ENCODE measurements around the gene ANO3.

The ANO3 gene

DNA sequence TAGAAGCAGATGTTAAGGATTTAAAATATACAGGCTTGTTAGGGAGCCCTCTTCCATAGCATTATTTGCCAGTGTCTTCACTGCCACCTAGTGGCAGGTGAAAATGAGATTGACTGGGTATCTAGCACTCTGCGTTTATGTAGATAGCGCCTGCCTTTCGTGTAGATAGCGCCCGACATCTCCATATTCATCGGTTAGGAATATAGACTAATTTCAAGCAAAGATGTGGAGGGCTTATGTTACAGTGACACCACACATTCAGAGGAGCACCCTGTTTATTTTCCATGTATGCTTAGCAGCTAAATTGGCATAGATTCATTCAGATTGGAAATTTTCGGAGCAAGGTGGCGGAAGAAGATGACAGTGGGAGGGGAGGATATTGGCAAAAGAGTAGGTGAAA is 318.0 kb downstream of the ANO3 start:
- DNase-seq = peak; percentile 2

DNA sequence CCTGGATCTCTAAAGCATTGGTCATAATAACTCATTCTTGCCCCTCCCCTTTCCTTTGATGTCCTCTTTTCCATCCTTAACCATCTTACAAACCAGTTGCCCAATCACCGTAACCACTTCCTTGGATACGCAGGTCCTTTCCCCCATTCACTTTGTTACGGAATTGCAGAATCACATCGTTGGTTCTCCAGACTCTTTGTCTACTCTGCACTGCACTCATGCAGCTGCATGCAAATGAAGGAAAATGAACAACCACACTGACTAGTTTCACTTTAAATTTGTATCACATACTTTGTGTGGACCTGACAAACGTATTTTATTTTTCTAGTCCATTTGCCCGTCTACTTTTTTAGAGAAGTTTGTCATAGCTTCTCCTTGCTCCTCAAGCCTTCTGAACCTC is 320.0 kb downstream of the ANO3 start:
- DNase-seq = no peak

DNA sequence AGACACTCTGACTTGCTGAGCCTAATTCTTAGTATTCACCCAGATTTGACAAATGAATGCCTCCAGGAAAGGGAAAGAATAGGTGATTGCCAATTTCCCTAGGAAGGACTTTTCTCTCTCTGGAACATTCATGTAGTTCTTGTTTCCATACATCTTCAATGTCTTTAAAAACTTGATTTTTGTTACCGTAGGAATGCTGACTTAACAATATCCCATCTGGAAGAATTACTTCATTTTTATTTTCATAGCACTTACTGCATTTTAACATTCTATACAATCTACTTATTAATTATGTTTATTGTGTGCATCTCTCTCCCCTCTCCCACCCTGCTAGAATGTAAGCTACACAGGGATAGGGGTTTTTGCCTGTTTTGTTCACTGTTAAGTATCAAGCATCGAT is 323.4 kb downstream of the ANO3 start:
- DNase-seq = no peak

DNA sequence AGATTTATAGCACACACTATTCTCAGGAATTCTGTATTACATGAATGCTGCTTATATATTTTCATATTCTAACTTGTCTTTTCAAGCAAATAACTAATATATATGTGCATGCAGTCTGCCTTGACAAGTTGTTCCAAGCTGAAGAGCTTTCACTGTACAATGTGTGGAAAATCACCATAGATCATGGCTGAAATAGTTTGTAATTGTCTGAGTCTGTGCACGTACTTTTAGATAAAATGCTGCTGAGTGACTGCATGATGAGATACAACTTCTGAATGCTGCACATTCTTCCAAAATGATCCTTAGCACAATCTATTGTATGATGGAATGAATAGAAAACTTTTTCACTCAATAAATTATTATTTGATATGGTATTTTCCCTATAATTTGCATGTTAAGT is 331.0 kb downstream of the ANO3 start:
- DNase-seq = no peak

DNA sequence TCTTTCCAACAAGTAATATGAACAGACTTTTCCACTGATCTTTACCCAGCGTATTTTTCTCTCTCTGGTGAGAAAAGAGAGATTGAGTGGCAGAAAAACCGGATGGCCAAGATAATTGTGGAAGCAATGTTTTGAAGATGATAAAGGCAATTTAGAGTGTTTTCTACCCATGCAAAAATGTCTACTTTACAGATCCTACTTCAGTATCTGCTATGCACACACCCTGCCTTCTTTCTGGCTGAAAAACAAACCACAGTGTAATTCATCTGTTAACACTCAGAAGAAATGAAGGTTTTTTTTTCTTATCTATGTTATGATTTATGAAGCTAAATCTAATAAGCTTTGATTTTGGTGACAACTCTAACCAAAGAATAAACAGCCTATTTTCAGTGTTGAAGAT is 333.1 kb downstream of the ANO3 start:
- DNase-seq = no peak

DNA sequence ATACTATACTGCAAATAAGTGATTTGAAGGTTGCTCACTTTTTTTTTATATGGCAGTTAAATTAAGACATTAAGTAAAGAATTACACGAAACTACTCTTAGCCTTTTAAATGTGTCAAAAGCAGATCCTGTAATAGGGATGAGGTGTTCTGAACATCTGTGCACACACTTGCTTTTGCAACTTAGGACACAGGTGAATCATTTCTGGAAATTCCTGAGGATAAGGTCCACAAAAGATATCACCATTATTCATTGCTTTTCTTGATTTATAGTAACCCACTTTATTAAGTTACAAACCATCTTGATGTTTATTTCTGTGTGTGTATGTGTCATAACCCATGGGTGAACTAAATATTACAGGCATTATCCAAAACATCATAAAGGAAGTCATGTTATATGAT is 334.0 kb downstream of the ANO3 start:
- DNase-seq = no peak

DNA sequence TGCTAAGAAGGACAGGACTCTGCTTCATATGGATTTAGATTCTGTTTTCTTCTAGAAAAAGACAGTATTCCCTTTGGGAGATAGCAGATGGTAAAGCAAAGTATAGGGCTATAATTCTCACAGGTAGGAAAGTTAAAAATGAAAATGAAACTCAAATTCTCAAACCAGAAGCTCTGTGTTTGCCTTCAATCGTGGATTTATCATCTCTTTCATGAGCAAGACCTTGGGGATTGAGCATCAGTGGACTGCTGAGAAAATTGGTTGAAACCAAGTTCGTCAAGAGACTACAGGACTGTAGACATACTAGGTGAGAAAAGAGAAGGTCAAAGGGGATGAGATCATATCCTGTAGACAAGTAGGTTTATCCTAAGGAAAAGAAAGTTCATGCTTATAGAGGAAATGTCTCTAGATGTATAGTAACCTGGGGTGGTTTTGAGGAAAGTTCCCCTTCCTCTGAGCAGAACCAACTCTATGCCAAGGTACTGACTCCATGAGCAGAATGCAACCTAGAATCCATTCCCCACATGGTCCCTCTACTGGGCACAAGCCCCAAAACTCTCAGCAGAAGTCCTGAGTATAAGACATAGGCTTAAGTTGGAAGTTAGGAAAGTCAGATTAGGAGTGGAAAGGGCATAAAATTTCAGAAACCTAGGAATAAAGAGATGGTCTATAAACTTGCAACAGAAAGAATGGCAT is 343.5 kb downstream of the ANO3 start:
- DNase-seq = no peak

DNA sequence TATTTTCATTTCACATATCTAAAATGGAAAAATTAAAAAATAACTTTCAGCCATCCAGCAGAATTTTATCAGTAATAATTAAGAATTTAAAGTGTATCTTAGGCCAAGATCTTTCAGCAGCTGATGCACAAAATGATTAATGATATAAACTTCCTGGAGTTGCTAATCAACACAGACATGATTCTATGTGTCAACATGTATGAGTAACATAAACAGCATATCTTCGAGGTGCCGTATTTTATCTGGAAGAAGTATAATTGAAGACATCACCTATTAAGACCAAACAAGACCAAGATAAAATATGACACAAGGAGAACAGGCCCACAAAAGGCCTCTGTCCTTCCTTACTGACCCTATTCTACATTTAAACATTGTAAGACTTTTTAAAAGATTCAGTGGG is 344.7 kb downstream of the ANO3 start:
- DNase-seq = no peak

DNA sequence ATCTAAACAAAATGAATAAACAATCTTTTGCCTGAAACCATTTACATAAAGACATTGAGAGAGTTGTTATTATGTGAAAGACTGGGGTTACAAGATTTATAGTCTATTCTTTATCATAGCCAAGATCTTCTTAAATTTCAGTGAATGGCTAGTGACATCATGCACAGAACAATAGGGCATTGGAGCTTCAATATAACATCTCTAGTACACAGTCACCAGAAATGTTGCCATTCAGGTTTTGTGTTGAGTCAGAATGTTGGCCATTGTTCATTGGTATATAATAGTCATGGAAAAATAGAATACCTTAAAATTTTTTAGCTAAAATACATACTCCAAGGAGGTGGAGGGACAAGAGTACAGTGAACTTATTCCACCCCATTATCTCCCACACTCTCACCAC is 345.6 kb downstream of the ANO3 start:
- DNase-seq = no peak

DNA sequence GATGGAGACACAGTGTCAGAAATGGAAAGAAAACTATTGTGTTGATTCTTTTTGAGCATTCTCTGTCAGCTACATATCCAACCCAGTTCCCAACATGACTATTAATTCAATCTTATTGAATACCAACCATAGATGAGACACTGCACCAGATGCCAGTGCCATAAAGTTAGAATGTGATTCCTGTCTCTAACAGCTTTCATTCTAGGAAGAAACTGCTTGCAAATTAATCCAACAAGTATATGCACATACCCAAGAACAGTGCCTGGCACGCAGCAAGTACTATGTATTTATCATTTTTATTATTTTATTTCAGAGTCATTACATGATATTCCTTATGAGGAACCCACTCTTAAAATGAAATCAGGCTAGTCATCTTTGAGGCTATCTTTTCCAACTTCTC is 355.4 kb downstream of the ANO3 start:
- DNase-seq = no peak

DNA sequence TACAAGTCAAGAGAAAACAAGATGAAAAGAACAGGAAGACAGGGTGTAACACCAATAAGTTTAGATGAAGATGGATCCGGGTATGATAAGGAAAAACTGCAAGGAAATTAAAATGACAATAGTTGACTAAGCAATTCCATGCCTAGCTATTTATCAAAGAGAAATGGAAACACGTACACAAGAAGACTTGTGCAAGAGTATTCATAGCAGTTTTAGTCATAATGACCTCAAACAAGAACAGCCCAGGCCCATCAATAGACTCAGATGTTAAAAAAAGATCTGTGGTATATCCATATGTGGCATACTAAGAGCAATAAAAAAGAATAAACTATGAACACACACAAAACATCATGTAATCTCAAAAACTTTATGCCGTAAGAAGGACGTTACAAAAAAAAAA is 356.8 kb downstream of the ANO3 start:
- DNase-seq = no peak

DNA sequence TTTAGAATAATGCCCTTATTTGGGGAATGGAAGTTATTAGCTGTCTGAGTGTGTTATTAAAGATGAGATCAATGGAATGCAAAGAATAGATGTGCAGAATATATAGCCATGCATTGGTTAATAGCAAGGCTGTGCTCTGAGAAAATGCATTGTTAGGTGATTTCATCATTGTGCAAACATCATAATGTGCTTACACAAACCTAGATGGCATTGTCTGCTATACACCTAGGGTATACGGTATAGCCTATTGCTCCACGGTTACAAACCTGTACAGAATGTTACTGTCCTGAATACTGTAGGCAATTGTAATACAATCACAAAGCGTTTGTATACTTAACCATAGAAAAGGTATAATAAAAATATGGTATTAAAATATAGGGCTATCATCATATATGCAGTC is 364.4 kb downstream of the ANO3 start:
- DNase-seq = no peak

DNA sequence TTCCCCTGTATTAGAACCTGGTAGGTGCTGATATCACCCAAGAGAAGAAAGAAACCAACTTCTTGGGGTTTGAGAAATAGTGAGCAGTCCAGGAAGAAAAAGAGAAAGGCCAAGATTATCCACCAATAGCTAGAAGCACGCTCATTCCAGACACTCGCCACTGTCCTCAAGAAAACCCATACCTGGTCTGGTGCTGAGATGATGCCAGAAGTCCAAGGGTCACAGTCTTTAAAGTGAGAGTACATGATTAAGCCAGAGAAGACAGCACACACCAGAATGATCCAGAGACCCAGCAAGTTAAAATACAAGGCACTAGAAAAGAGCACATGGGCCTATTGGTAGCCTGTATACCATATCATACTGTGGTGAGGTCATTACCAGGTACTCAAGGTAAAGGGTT is 366.3 kb downstream of the ANO3 start:
- no peak for DNase-seq

DNA sequence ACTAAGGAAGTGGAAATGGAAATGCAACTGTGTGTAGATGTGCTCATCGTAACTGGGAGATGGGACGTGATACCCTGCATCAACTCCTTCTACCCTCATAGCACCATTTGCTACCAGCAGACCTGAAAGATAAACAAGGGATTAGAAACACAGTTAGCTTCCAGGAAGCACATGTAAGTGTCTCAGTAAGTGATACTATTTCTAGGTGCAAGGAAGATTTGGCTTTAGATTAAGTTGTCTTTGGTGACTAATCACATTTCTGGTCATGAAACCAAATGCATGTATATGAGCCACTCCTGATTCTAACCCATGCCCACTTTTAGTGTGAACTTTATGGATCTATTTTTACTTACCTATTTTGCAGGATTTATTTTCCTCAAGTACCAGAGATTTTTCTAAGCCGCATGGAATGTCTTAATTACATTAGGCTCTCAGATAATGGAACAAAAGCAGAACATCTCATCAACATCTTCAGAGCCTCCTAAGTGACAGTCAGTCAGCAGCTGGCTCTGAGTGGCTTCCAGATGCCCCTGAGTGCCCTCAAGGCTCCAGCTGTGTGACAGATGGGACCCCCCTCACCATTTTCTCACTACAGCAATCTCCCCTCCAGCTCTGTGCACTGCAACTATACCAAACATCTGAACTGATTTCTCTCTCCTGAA is 368.8 kb downstream of the ANO3 start:
- DNase-seq = no peak

DNA sequence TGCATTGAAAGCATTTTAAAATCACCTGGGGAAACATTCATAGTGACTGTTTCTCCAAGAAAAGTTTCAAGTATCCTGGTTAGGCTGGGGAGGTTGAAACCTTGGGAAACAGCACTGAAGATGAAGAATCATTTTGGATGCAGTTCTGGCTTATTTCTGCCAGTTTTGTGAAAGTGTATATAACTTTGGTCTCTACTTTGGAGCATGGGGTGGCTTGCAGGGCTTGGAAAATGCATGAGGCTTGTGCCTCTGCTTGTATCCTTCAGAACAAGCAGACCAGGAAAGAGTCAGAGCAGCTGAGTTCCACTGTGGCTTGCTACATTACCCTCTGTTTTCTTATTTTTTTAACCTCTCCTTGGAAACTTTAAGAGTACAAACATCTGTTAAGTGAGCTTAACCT is 370.5 kb downstream of the ANO3 start:
- no peak for DNase-seq

DNA sequence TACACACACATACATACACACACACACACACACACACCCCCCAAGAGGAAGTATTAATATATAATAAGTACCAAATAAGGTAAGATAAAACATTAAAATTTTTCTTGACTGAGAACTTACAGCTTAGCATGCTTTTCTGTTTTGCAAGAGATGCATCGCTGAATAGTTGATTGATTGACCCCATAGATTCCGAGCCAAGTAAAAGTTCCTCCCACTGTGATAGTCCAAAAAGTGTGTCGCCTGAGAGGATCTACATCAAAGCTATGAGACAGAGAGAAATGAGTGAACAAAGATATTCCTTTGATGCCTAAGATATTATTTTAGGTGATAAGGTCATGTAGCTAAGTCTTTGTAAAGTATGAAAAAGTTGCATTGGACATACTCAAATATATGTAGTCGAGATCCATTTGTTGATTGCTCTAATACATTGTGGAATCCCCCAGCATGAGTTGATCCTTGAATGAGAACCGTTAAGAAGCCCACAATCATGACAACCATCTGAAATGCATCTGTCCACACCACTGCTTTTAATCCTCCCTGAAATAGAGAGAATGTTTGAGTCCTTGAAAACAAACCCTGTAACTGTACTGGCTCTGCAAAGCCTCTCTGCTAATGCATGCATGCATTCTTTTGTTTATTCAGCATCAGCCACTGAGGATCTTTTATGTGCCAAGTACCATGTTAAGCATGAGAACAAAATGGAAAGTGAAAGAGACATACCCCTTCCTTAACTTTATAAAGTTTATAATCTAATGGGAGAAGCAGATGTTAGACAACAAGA is 371.7 kb downstream of the ANO3 start:
- DNase-seq = no peak

DNA sequence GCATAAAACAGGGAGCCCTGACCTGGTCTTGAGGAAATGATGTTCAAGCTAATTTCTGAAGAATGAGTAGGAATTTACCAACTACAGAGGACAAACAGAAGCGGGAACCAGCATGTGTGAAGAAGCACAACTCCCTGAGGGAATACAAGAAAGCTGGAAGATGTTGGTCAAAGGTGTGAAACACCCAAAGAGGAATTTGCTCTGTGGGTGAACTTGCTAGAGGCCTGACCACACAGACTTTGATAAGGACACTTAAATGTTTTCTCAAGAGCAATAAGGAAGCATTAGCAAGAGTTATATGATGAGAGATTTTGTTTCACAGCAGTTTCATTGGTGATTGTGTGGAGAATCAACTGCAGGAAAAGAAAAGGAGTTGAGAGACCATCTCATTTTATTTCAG is 372.3 kb downstream of the ANO3 start:
- DNase-seq = no peak

DNA sequence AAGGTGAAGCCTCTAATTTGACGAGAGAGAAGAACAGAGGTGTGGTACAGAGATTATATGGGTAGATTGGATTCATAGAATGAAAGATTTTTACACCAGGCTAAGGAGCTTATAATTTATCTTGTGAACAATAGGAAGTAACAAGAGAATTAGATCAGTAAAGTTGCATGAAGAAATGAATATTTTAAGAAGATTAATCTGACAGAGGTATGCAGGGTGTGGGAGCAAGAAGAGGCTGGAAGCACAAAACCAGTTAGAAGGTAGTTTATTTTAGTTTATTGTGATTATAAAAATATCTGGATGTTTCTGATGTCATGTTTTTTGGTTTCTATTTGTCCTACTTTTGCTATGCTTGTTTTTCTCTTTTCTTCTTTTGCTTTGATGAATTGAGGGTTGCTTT is 374.3 kb downstream of the ANO3 start:
- no peak for DNase-seq

DNA sequence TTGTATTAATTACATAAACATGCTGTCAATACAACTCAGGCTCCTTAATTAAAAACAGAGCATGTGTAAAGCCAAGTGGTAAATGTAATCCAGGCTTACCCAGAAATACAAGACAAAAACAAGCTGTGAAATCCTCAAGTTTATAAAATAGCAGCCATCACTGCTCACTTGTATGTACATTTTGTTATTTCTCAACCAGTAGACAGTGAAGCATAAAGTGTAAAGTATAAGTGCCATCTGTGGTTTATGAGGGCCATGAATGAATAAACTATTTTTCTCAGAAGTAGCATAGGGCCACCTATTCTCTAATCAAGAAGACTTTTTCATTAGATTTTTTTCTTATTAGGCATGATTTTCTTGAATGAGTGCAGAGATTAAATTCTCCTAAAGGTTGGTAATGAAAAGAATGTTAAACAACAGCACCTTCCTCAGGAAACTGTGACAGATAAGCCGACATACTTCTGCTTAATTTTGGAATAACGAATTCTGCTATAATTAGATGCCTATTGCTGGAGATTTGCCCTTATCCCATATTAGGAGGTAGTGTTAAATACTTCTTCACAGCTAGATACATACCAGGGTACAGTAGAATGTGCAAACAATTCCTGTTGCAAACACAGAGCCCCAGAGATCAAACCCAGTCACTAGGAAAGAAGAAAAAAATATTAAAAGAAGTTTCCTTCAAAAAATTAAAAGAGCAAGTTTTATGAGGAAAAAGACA is 377.0 kb downstream of the ANO3 start:
- DNase-seq = no peak

DNA sequence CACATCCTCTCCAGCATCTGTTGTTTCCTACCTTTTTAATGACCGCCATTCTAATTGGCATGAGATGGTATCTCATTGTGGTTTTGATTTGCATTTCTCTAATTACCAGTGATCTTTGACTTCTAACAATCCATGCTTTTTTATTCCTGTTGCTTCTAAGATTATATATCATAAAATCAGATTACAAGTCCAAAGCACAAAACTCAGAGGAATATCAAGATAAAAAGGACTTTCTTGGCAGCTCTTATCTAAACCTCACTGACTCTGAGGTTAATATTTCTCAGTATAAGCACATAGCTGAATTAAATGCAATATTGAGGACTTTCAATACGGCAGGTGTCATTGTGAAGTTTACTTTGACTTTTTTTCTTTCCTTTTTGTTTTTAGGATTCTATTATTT is 378.6 kb downstream of the ANO3 start:
- DNase-seq = no peak

DNA sequence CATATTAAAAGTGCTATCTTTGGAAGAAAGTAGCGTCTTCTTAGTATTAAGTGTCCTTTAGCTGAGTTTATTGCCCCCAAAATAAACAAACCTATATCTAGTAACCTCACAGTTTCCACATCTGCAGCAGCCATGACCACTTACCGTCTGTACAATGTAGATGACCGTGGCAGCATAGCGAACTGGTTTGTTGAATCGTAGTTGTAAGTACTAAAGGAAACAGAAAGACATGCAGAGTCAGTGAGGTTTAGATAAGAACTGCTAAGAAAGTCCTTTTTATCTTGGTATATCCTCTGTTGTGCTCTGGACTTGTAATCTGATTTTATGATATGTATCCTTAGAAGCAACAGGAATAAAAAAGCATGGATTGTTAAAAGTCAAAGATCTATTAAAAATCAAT is 380.6 kb downstream of the ANO3 start:
- no peak for DNase-seq
